Measurements from ENCODE around the gene RNF227.

RNF227 gene

DNA sequence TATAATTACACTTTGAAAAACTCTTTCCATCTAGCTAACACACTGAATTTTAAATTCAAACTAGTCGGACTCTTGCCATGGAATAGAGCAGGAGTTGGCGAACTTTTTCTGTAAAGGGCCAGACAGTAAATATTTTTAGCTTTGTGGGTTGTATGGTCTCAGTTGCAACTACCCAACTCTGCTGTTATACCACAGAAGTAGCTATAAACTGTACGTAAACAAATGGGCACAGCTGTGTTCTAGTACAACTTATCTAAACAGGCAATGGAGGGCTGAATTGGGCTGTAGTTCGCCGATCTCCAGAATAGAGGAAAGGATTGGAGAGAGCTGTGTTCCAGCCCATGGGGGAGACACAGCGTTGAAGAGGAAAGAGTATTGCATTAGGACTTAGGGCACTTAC, 24.7 kb upstream of the RNF227 start:
- H3K4me3 ChIP-seq (ENCODE audit: low read length): no peak overlapping the region
- TF ChIP-seq, protein P1, sequence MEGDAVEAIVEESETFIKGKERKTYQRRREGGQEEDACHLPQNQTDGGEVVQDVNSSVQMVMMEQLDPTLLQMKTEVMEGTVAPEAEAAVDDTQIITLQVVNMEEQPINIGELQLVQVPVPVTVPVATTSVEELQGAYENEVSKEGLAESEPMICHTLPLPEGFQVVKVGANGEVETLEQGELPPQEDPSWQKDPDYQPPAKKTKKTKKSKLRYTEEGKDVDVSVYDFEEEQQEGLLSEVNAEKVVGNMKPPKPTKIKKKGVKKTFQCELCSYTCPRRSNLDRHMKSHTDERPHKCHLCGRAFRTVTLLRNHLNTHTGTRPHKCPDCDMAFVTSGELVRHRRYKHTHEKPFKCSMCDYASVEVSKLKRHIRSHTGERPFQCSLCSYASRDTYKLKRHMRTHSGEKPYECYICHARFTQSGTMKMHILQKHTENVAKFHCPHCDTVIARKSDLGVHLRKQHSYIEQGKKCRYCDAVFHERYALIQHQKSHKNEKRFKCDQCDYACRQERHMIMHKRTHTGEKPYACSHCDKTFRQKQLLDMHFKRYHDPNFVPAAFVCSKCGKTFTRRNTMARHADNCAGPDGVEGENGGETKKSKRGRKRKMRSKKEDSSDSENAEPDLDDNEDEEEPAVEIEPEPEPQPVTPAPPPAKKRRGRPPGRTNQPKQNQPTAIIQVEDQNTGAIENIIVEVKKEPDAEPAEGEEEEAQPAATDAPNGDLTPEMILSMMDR (IDR thresholded peaks at IDR 0.05; ENCODE audit: insufficient read depth, low read depth, low read length, missing control alignments): no peak
- DNase-seq (ENCODE audit: low read depth): no peak

- no peak overlapping the region for H3K4me3 ChIP-seq (ENCODE audit: low read length)
- no peak for DNase-seq (ENCODE audit: low read depth)
- TF ChIP-seq, protein P1 (IDR thresholded peaks at IDR 0.05; ENCODE audit: insufficient read depth, low read depth, low read length, missing control alignments): no peak
Measured at GRCh38 chr17:7940034-7940433, 23.9 kb upstream of the RNF227 start.

DNA sequence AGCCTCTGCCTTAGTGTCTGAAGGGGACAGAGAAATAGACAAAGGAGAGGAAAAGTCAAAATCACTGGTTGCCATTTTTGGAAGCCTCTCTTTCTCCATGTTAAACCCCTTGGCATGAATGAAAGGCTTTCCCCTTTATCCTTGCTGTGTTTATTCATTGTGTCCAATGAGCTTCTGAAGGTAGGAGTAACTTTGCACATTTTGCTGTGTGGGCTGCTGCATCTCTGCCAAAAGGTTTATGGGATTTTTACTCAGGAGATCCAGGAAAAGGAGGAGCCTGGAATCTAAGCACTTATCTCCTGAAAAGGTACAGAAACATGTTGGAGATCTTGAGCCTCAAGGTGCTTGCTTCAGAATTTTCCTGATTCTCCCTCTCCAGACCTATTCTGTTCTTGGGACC, 19.8 kb upstream of the RNF227 start:
- TF ChIP-seq, protein P1 (IDR thresholded peaks at IDR 0.05; ENCODE audit: insufficient read depth, low read depth, low read length, missing control alignments): no peak

DNA sequence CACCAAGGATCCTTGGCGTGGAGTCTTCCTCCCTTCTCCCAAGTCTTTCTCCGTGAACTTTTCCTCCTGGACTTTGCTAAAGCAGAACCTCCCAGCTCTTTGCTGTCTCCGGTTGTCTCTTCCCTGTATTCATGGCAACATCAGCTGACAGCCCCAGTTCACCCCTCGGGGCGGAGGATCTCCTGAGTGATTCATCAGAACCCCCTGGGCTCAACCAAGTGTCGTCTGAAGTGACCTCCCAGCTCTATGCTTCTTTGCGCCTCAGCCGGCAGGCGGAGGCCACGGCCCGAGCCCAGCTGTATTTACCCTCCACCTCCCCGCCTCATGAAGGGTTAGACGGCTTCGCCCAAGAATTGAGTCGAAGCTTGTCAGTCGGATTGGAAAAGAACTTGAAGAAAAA, 16.9 kb upstream of the RNF227 start:
- H3K4me3 ChIP-seq (ENCODE audit: low read length): peak overlapping the region; percentile 98
- TF ChIP-seq, protein P1 (IDR thresholded peaks at IDR 0.05; ENCODE audit: insufficient read depth, low read depth, low read length, missing control alignments): peak; percentile 36
- DNase-seq (ENCODE audit: low read depth): peak; percentile 44

More for the DNA sequence above, 19.8 kb upstream of the RNF227 start:
- DNase-seq (ENCODE audit: low read depth): no peak
- no peak overlapping the region for H3K4me3 ChIP-seq (ENCODE audit: low read length)

- TF ChIP-seq, protein P1 (IDR thresholded peaks at IDR 0.05; ENCODE audit: insufficient read depth, low read depth, low read length, missing control alignments): no peak
- DNase-seq (ENCODE audit: low read depth): peak; percentile 26
- peak overlapping the region; percentile 98 for H3K4me3 ChIP-seq (ENCODE audit: low read length)
Measured at GRCh38 chr17:7932483-7932891, 16.4 kb upstream of the RNF227 start.

DNA sequence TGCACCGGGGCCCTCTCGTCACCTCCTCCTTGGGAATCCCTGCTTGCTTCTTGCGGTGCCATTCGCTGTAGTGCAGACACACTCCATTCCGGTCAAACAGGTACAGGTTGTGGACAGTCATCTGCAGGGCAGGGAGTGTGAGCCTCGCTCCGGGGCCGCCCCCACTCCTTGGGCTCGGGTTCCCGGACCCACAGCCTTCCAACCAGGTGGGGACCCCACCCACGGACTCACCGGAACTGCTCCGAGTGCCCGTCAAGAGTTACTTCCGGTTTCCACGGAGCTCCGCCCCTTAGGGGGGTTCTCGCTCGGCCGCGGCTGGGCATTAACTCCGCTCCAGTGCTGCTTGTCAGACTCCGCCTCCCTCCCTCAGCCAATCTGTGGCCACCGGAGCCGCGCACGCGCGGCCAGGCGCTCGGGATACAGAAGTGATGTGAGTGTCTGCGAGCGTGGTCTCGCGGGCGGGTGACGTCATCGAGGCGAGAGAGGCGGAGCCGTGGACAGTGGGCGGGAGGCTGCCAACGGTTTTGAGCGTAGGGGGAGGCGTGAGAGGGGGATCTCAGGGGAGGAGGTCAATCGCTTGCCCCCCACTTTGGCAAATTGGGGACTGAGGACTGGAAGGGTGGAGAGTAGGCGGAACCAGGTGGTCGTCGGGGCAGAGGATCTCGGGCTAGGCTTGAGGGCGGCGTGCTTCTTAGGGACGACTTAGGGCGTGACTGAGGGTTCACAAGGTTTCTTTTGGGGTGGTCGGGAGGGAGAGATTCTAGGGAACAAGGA, 15.8 kb upstream of the RNF227 start, which contains the start of the genes CNTROB and TRAPPC1:
TSS of gene CNTROB (plus strand) at position 498 of the 774 bp plus-strand sequence. CDS start 874 bp downstream, outside the sequence.
TSS of gene TRAPPC1 (minus strand) at position 238 of the 774 bp plus-strand sequence. CDS start at position 121, 117 bp downstream.
- TF ChIP-seq, protein P1 (IDR thresholded peaks at IDR 0.05; ENCODE audit: insufficient read depth, low read depth, low read length, missing control alignments): no peak
- H3K4me3 ChIP-seq (ENCODE audit: low read length): peak within 1 kb of the TSS; percentile 98
- peak; percentile 99 for DNase-seq (ENCODE audit: low read depth)
